SK-N-MC (cell line): ENCODE measurements around the gene COG5.

Experiments used
- DNase-seq: peaks from one replicate; pipeline ENCODE4 v3.0.0-alpha.2; 2011; ENCODE audit warnings: low read depth, low spot score
- H3K27ac ChIP-seq: fragments of 200-600 bp; sonication (generic); 2 replicates; pipeline ENCODE4 v1.5.1; 2016; ENCODE audit warnings: mixed run types
- H3K36me3 ChIP-seq: fragments of 200-600 bp; sonication (generic); 2 replicates; pipeline ENCODE4 v1.6.1; 2017; ENCODE audit warnings: antibody characterized with exemption, low read length, mixed read lengths; ENCODE audit not compliant: insufficient read depth
- H3K4me3 ChIP-seq: fragments of 200-600 bp; sonication (generic); 2 replicates; pipeline ENCODE4 v1.5.1; 2016
- H3K9ac ChIP-seq: fragments of 200-600 bp; sonication (generic); 2 replicates; pipeline ENCODE4 v1.8.0; 2017; ENCODE audit warnings: mixed run types, mixed read lengths; ENCODE audit not compliant: insufficient read length
- H3K9me3 ChIP-seq: fragments of 200-600 bp; sonication (generic); 2 replicates; pipeline ENCODE4 v1.6.1; 2017; ENCODE audit warnings: low read depth, mild to moderate bottlenecking, antibody characterized with exemption, low read length, moderate library complexity, mixed read lengths
- EZH2 ChIP-seq: fragments of 200-600 bp; sonication (generic); IDR thresholded peaks from one replicate; pipeline ENCODE4 v1.6.1; 2017; ENCODE audit warnings: antibody characterized with exemption
- FOXP2 ChIP-seq: optimal IDR thresholded peaks from 2 replicates; pipeline ENCODE3; 2011; ENCODE audit warnings: mild to moderate bottlenecking, moderate library complexity; ENCODE audit not compliant: insufficient read depth; ENCODE audit errors: extremely low read length, control extremely low read depth
- POLR2AphosphoS5 ChIP-seq: IDR thresholded peaks from 2 replicates; pipeline ENCODE4 v1.6.1; 2012; ENCODE audit warnings: mild to moderate bottlenecking, low read depth, low read length, borderline replicate concordance

Gene COG5

GRCh38 chr7:107326061-107326460, 237.7 kb downstream of the COG5 start:
- Histone ChIP-seq H3K9me3 (no peaks in the 10 kb centered on the region), H3K9ac (no peak overlapping the region), H3K4me3 (no peak overlapping the region), H3K36me3 (peaks cover 9% of the 10 kb centered on the region; the same call in 1 of the 2 replicates), H3K27ac (no peak overlapping the region)
- DNase-seq: no peak
- no peak for TF ChIP-seq POLR2AphosphoS5
- TF ChIP-seq EZH2: no peak
- no peak for TF ChIP-seq FOXP2

- Histone ChIP-seq H3K27ac (no peak overlapping the region), H3K36me3 (peaks cover 3% of the 10 kb centered on the region; the same call in 1 of the 2 replicates), H3K4me3 (no peak overlapping the region), H3K9me3 (no peaks in the 10 kb centered on the region), H3K9ac (no peak overlapping the region)
- no peak for TF ChIP-seq EZH2
- no peak for TF ChIP-seq POLR2AphosphoS5
- TF ChIP-seq FOXP2: no peak
- DNase-seq: no peak
Measured at GRCh38 chr7:107322015-107322414, 241.7 kb downstream of the COG5 start.

GRCh38 chr7:107321611-107322010, 242.1 kb downstream of the COG5 start:
- DNase-seq: no peak
- Histone ChIP-seq H3K9ac (no peak overlapping the region), H3K4me3 (no peak overlapping the region), H3K27ac (no peak overlapping the region), H3K36me3 (no peaks in the 10 kb centered on the region), H3K9me3 (no peaks in the 10 kb centered on the region)
- TF ChIP-seq EZH2 (no peak), POLR2AphosphoS5 (no peak), FOXP2 (no peak)

- no peaks in the 10 kb centered on the region for H3K36me3 ChIP-seq
- no peak overlapping the region for H3K9ac ChIP-seq
- no peaks in the 10 kb centered on the region for H3K9me3 ChIP-seq
- H3K27ac ChIP-seq: no peak overlapping the region
- DNase-seq: no peak
- TF ChIP-seq FOXP2 (no peak), POLR2AphosphoS5 (no peak), EZH2 (no peak)
- H3K4me3 ChIP-seq: no peak overlapping the region
Measured at GRCh38 chr7:107319724-107320228, 243.9 kb downstream of the COG5 start.

GRCh38 chr7:107318523-107319160, 245.1 kb downstream of the COG5 start:
- TF ChIP-seq EZH2: no peak
- no peak for TF ChIP-seq FOXP2
- TF ChIP-seq POLR2AphosphoS5: no peak
- H3K36me3 ChIP-seq: no peaks in the 10 kb centered on the region
- H3K9me3 ChIP-seq: no peaks in the 10 kb centered on the region
- H3K9ac ChIP-seq: no peak overlapping the region
- no peak overlapping the region for H3K27ac ChIP-seq
- no peak overlapping the region for H3K4me3 ChIP-seq
- DNase-seq: no peak

GRCh38 chr7:107315716-107316220, 248.0 kb downstream of the COG5 start:
- H3K4me3 ChIP-seq: no peak overlapping the region
- no peaks in the 10 kb centered on the region for H3K9me3 ChIP-seq
- H3K36me3 ChIP-seq: no peaks in the 10 kb centered on the region
- no peak overlapping the region for H3K9ac ChIP-seq
- no peak for DNase-seq
- no peak overlapping the region for H3K27ac ChIP-seq
- no peak for TF ChIP-seq EZH2
- no peak for TF ChIP-seq POLR2AphosphoS5
- no peak for TF ChIP-seq FOXP2

GRCh38 chr7:107313355-107313754, 250.4 kb downstream of the COG5 start:
- H3K36me3 ChIP-seq: no peaks in the 10 kb centered on the region
- no peak overlapping the region for H3K4me3 ChIP-seq
- H3K9ac ChIP-seq: no peak overlapping the region
- no peaks in the 10 kb centered on the region for H3K9me3 ChIP-seq
- no peak for TF ChIP-seq EZH2
- H3K27ac ChIP-seq: no peak overlapping the region
- no peak for DNase-seq

- no peak for DNase-seq
- no peak overlapping the region for H3K27ac ChIP-seq
- no peak for TF ChIP-seq POLR2AphosphoS5
Measured at GRCh38 chr7:107312418-107312817, 251.3 kb downstream of the COG5 start.

GRCh38 chr7:107309296-107309695, 254.4 kb downstream of the COG5 start:
- Histone ChIP-seq H3K9ac (no peak overlapping the region), H3K36me3 (0 out of 2 replicates have a peak, but pooled peaks cover 2% of the 10 kb centered on the region), H3K4me3 (no peak overlapping the region), H3K9me3 (no peaks in the 10 kb centered on the region), H3K27ac (no peak overlapping the region)
- DNase-seq: no peak
- TF ChIP-seq POLR2AphosphoS5 (no peak), EZH2 (no peak), FOXP2 (no peak)

More at GRCh38 chr7:107312418-107312817, 251.3 kb downstream of the COG5 start:
- Histone ChIP-seq H3K4me3 (no peak overlapping the region), H3K36me3 (no peaks in the 10 kb centered on the region), H3K9me3 (no peaks in the 10 kb centered on the region), H3K9ac (no peak overlapping the region)
